Mucosa of descending colon (tissue), 3 donors: ENCODE results near the gene PPP1R3A. TPM values are rescaled to one million over a fixed set of nuclear protein-coding genes. Genes with fewer than 3 reads are reported as not detected.

ENCODE experiments used
- ATAC-seq: fragments of 200-7000 bp; cut with Tn5 transposase; one replicate; pipeline ENCODE4 v1.9.1; 2020; ENCODE audit warnings: mild to moderate bottlenecking, moderate library complexity
- DNase-seq, 3 donors: peaks; one replicate each; pipeline ENCODE4 v3.0.0-alpha.2; 2020
- H3K36me3 ChIP-seq: fragments of 200-600 bp; one replicate; pipeline ENCODE4 v1.8.0; 2021; ENCODE audit warnings: low read depth, mild to moderate bottlenecking
- H3K4me1 ChIP-seq: fragments of 200-600 bp; one replicate; pipeline ENCODE4 v1.8.0; 2021; ENCODE audit warnings: low read depth, mild to moderate bottlenecking
- H3K4me3 ChIP-seq: fragments of 200-600 bp; one replicate; pipeline ENCODE4 v1.8.0; 2021; ENCODE audit warnings: mild to moderate bottlenecking
- H3K9me3 ChIP-seq: fragments of 200-600 bp; one replicate; pipeline ENCODE4 v1.8.0; 2021; ENCODE audit warnings: mild to moderate bottlenecking
- CTCF ChIP-seq: fragments of 200-600 bp; IDR thresholded peaks from one replicate; pipeline ENCODE4 v1.8.0; 2022; ENCODE audit warnings: antibody characterized with exemption, mild to moderate bottlenecking
- intact Hi-C, 2 donors: fragments of 100-400 bp; cut with DNase I in 1 of 2; cut with micrococcal nuclease in 1 of 2; formaldehyde crosslinking; loops; one replicate each; pipeline versions ENCODE4 v1.11.0 to v1.11.1; 2022; cut with DNase I, micrococcal nuclease
- total RNA-seq, 3 donors: library from RNA; stranded (reverse); fragmentation: NEBNext Ultra II Directional in 2 of 3; extraction: Animal tissue kit (Norgen Biotek cat#: 25700) in 2 of 3; gene quantifications; one replicate each; pipeline versions ENCODE4 v1.2.1 to v1.2.4, GENCODE V29; 2021 to 2023
- donor health status: DM: no; HTN: no; CAD: no; lungs with moderate emphysema.
- donor health status: DM: no; HTN: no; CAD: no.
- donor health status: DM: no; HTN: yes; CAD: no.

Gene PPP1R3A
- total RNA-seq, 3 donors from 2014 or later: 0.27 TPM; not detected in 2

DNA sequence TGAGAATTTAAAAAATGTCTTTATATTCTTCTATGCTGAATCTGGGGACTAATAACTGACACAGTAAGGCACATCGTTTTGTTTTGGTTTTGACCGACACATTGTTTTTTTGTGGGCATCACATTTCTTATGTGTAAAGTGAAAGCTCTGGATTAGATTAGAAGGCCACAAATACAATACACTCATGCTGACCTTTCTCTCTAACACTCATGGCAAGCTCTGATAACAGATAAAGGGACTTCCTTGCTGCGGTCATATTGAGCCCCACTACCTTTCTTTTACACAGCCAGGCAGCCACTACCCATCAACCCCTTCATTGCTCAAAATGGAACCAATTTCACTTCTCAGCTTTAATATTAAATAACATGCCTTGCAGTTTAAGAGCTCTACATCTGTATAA lies 26.0 kb downstream of the PPP1R3A start:
- intact Hi-C loops: no loop called here
- no peak for TF ChIP-seq CTCF
- DNase-seq (no peak), ATAC-seq (no peak)
- Histone ChIP-seq H3K4me1 (no peaks in the 10 kb centered on the region), H3K9me3 (no peaks in the 10 kb centered on the region), H3K36me3 (no peaks in the 10 kb centered on the region), H3K4me3 (no peak overlapping the region)

- no peak overlapping the region for H3K4me3 ChIP-seq
- DNase-seq: no peak
- H3K9me3 ChIP-seq: no peaks in the 10 kb centered on the region
- no peak for TF ChIP-seq CTCF
- H3K4me1 ChIP-seq: no peaks in the 10 kb centered on the region
- no peak for ATAC-seq
- no peaks in the 10 kb centered on the region for H3K36me3 ChIP-seq
- intact Hi-C loops: no loop called here
These were observed 27.0 kb downstream of the PPP1R3A start for GRCh38 chr7:113891828-113892227.

GRCh38 chr7:113891031-113891350 lies 27.8 kb downstream of the PPP1R3A start:
- no peak for DNase-seq
- no peak for ATAC-seq
- intact Hi-C loops: no loop called here
- Histone ChIP-seq H3K4me1 (no peaks in the 10 kb centered on the region), H3K9me3 (no peaks in the 10 kb centered on the region), H3K4me3 (no peak overlapping the region), H3K36me3 (no peaks in the 10 kb centered on the region)
- TF ChIP-seq CTCF: no peak

DNA sequence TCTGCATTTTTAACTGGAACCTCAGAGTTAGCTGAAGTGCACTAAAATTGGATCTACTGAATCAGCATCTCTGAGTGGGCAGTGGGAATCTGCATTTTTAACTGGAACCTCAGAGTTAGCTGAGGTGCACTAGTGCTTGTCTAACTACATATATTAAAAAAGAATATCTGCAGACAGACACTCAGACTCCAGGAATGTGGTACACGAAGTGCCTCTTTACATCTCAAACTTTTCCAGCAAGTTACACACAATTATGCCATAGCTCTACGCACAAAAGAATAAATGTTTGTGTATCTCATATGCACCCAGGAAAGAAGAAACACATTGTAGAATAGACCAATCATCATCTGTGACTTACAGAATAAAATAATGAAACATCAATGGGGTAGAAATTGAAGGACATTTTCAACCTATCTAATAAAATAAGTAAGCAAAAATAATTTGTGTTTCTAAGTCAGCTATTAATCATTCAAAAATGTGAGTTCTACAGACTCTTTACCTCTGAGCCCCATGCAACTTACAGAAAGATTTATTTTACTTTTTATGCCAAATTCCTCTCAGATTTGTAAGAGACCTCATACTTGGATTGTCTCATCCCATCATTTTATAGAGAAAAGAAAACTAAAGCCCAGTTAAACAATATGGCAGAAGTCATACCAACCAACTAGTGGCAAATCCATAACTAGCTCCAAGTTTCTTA lies 28.3 kb downstream of the PPP1R3A start:
- DNase-seq (no peak), ATAC-seq (no peak)
- intact Hi-C loops: no loop called here
- Histone ChIP-seq H3K4me1 (no peaks in the 10 kb centered on the region), H3K9me3 (no peaks in the 10 kb centered on the region), H3K36me3 (no peaks in the 10 kb centered on the region), H3K4me3 (no peak overlapping the region)
- no peak for TF ChIP-seq CTCF

DNA sequence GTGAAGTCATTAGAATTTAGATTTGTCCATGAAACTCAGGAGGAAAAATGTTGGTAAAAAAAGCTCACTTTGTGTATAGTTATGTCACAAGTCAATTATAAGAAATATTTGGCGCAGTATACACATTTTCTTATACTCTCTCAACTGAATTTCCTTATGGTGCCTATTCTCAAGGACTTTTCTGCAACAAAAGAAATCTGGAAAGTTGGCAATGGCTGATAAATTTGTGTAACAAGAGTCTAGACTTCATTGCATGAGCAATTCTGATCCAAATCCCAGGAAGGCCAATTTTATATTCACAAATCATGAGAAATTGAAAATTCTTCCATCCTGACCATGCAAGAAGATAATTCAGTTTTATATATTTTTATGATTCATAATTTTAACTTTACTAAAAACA lies 35.7 kb downstream of the PPP1R3A start:
- Histone ChIP-seq H3K9me3 (no peaks in the 10 kb centered on the region), H3K36me3 (no peaks in the 10 kb centered on the region), H3K4me3 (no peak overlapping the region), H3K4me1 (no peaks in the 10 kb centered on the region)
- ATAC-seq (no peak), DNase-seq (no peak)
- intact Hi-C loops: no loop called here
- no peak for TF ChIP-seq CTCF

GRCh38 chr7:113880559-113880958 lies 38.2 kb downstream of the PPP1R3A start:
- intact Hi-C loops: no loop called here
- no peak for ATAC-seq
- H3K36me3 ChIP-seq: no peaks in the 10 kb centered on the region
- DNase-seq: no peak
- no peaks in the 10 kb centered on the region for H3K4me1 ChIP-seq
- no peak overlapping the region for H3K4me3 ChIP-seq
- no peak for TF ChIP-seq CTCF
- H3K9me3 ChIP-seq: no peaks in the 10 kb centered on the region
